Activated CD4-positive, alpha-beta T cell treated with anti-CD3 and anti-CD28 coated beads, Interleukin-2, Interleukin-4, amounts not matched to agents 100 ng/mL and 50 ng/mL, durations not matched to agents 16 hours and 8 hours (primary cell): Measurements from ENCODE around the gene DOCK1.
"Not testable (repeated sequence)": the region's sequence is repeated elsewhere in the genome, so short reads cannot be mapped to it uniquely, and the experiment has no call there.

Experiments
- DNase-seq: peaks from one replicate; pipeline ENCODE4 v3.0.0-alpha.2; 2020; ENCODE audit warnings: low spot score

DOCK1 gene

DNA sequence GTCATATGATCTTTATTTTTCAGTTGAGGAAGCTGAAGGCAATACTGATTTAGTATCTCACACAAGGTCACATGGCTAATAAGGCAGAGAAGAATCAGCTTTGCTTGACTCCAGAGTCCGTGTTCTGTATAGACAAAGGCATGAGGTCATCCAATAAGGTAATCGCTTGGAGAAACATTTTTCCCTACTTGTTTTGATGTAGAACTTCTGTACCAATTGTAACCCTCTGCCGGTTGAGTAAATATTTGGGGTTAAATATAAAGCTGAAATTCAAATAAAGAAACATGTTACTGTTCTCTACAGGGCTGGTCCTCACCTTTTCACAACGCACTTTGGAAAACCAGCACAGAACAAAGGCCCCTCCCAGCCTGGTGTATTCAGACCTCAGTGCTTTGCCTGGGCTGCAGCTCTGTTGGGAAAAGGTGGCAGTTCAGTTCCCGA lies 374.1 kb downstream of the DOCK1 start:
- no peak for DNase-seq

DNA sequence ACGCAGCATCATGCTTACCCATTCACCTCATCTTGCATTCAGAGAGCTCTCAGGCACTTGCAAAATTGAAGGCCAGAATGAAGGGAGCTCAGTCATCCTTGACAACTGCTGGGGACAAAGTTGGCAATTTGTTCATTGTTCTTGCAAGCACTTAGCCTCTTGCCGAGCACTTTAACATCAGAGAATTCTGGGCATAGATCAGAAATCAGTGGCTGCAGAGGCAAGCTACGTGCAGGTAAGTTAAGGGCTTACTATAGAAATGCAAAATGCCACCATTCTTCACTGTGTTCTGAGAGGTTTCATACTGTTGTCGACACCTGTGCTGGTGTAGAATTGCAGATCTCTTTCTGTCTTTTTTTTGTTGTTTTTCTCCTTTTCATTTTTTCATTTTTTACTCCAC lies 375.2 kb downstream of the DOCK1 start:
- DNase-seq, result no peak

DNA sequence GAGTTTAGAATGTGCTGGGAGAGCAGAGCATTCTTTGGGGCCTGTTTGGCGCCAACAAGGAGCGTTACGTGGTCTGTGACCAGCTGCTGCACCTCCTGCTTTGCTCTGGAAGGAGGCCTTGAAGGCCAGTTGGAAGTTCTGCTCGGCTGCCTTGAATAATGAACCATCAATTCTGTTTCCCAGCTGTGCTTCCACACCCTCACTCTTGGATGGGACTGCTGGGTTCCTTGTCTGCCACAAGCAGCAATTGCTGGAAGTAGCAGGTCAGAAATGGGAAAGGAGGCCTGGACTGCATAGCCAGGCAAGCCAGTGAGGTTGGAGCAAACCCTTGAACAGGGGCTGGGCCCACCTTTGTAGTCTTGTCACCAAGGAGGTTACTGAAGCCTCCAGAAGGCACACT lies 377.8 kb downstream of the DOCK1 start:
- no peak for DNase-seq

- DNase-seq, result no peak
Measured at GRCh38 chr10:127283576-127283975, 378.3 kb downstream of the DOCK1 start.

DNA sequence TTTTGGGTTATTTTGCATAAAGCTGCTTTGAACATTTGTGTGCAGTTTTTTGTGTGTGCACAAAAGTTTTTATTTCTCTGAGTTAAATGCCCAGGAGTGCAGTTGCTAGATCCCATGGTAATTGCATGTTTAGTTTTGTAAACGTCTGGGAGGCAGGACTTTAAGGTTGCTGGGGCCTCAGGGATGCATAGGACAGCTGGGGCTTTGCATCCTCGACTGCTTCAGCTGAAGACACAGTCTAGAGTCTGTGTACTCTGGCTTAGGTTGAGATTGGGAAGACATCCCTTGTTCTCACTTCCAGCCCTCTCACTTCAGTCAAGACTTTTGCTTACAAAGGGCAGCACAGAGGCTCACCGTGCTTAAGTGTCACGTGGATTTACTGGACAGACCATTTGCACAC lies 385.6 kb downstream of the DOCK1 start:
- no peak for DNase-seq

DNA sequence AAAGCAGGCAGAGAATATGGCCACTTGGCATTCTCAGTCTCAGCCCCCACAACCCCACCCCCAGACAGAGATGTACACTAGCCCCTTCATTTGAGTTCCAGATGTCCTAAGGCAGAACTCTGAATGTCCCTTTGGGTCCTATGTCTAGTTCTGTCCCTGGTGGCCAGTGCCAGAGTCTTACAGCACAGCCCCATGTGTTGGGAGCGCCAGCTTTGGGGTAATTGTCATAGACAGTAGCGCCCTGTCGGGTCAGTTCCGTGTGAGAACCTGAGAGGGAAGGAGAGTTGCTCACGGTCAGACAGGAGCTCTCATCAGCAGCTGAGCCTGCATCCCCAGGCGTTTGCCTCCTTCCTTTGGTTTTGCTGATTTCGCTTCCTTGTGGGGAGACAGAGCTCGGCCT lies 386.1 kb downstream of the DOCK1 start:
- no peak for DNase-seq

- no peak for DNase-seq
Measured at GRCh38 chr10:127292888-127293287, 387.7 kb downstream of the DOCK1 start.

DNA sequence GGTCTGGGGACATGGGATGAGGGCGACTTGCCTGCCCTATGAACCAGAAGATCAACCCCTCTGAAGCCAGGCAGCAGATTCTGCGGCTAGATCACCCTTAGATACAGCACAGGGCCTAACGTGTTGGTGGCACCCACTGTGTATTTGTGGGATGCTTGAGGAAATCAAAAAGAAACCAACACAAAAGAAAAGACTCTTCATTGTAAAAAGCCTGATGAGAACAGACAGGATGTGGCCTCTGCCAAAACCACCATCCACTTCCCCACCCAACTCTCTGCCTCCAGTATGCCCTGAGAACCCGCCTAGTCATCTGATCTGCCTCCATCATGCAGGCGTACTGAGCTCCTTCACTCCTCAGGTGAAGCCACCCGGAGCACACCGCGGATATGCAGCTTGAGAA lies 388.4 kb downstream of the DOCK1 start:
- peak; percentile 70 for DNase-seq

DNA sequence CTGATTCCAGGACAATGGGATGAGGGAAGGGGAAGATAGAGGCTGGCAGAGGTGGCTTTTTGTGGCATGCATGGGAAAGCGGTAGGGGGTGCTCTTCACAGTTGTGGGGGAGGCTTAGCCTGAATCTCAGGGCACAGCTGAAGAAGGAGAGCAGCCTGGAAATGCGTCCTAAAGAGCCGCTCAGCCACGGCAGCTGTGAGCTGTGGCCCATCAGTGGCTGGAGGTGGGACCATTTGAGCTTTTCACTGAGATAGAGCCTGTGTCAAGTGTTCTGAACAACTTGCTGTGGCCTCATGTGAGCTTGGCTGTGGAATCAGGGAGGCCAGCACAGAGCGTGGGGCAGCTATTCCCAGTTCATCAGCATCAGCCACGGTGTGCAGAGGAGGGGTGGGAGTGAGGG lies 391.5 kb downstream of the DOCK1 start:
- no peak for DNase-seq

DNA sequence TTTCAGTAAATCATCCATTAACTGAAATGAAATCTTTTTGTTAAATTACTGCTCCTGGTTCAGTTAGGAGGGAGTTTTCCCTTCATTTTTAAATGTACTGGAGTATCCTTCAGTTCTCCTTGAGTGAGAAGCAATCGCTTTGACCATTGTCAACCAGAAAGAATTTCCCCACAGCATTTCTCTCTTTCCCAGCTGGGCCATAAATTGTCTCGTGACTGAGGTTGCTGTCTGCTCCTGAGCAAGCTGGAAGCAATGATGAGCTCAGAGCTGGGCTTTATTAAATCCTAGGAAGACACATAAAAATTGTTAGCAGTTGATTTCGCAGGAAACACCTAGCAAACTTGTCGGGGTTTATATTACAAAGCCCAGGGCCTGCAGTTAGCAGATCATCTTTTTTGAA lies 393.2 kb downstream of the DOCK1 start:
- no peak for DNase-seq

DNA sequence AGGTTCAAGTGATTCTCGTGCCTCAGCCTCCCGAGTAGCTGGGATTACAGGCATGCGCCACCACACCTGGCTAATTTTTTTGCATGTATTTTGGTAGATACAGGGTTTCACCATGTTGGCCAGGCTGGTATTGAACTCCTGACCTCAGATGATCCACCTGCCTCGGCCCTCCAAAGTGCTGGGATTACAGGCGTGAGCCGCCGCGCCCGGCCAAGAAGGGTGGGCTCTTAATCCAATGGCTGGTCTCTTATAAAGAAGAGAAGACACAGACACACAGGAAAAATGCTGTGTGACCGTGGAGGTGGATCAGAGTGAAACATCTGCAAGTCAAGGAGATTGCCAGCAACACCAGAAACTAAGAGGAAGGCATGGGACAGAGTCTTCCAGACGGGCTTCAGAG lies 394.0 kb downstream of the DOCK1 start:
- not testable (repeated sequence) for DNase-seq

DNA sequence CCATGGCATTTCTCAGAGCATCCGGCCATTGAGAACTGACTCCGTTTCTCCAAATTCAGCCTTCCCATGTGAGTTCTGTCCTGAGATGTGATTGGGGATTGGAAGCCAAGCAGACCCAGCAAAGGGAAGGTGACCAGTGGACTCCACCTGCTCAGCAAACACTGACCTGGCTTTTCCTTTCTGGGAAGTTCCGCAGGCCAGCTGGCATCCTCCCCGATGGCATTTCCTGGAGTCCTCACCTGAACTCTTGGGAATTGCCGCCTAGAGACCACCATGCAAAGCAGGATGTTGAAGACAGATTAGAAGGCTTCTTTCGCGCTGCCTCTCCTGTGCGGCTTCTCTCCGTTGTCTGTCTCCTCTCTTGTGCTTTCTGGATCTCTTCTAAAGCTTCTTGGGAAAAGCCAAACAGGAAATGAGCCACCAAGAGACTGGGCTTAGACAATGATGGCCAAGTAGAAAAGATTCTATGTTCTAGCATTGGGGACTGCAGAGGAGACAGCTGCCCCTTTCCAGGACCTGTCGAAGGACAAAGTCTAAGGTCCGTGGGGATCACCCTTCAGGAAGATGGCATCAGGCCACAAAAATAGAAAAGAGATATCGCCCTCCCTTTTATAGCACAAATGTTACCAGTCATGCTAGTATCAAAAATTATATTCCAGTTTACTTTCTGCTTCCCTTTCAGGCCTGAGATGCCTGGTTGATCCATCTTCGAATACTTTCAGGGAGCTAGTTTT lies 394.9 kb downstream of the DOCK1 start:
- DNase-seq, result no peak

- no peak for DNase-seq
Measured at GRCh38 chr10:127300868-127301321, 395.7 kb downstream of the DOCK1 start.

DNA sequence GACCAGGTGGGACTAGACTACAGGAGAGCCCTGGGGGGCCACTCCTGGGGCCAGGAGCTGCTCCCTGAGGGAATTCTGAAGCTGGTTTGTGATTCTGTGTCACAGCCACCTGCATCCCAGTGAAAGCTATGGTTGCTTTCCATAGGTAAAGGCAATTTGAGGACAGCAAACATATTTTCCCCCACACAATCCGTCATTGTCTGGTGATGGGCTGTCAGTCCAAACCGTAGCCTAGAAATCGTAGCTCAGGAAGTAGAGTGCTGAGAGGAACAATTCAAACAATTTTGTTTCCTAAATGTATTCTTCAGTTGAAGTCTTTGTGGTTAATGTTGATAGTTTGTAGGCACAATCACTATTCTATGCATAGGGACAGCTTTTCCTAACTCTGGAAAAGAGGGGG lies 397.1 kb downstream of the DOCK1 start:
- DNase-seq, result no peak

- no peak for DNase-seq
Measured at GRCh38 chr10:127303105-127303504, 397.9 kb downstream of the DOCK1 start.

GRCh38 chr10:127303746-127304145 lies 398.5 kb downstream of the DOCK1 start:
- DNase-seq, result no peak

GRCh38 chr10:127306479-127306878 lies 401.3 kb downstream of the DOCK1 start:
- no peak for DNase-seq

DNA sequence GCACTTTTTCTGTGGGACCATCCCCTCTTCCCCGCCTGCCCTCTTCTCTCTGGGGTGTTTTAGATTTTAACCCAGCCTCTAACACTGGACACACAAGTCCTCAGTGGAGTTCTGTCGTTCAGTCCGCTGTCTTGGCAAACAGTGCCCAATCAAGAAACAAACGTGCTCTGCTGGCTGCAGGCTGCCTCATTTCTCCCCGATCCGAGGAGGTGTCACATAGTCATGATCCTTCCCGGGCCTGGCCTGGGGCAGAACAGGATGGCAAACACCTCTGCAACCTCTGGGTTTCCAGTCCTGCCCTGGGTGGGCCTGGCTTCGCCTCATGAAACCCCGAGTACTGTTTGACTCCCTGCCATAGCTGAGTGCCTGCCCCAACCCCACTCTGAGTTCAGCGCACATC lies 402.1 kb downstream of the DOCK1 start:
- no peak for DNase-seq

DNA sequence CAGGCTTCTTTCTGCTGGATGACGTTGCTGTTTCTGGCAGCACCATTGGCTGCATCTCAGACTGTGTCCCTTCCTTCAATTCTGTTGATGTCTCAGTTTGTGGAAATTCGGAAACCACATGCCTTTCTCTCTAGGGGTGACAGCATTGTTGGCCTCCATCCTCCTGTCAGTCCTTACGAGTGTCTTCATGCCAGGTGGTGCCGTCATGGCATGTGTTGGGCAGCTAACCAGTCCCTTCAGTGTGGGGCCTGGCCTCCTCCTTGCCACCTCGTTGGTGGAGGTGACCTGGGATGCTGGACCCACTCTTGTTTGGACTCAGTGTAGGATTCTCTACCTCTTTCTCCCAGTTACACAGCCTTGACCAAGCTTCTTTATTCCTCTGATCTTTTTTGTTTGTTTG lies 402.8 kb downstream of the DOCK1 start:
- DNase-seq, result no peak

DNA sequence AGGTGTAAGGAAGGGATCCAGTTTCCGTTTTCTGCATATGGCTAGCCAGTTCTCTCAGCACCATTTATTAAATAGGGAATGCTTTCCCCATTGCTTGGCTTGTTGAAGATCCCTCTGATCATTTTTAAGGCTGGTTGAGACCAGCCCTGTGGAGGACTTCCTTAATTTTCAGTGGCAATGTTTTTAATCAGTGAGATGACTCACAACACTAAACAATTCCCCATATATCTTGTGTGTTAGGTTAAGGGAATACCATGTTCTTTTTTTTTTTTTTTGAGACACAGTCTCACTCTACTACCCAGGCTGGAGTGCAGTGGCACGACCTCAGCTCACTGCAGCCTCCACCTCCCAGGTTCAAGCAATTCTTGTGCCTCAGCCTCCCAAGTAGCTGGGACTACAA lies 404.4 kb downstream of the DOCK1 start:
- DNase-seq, result not testable (repeated sequence)

- DNase-seq, result no peak
Measured at GRCh38 chr10:127310430-127310829, 405.2 kb downstream of the DOCK1 start.

DNA sequence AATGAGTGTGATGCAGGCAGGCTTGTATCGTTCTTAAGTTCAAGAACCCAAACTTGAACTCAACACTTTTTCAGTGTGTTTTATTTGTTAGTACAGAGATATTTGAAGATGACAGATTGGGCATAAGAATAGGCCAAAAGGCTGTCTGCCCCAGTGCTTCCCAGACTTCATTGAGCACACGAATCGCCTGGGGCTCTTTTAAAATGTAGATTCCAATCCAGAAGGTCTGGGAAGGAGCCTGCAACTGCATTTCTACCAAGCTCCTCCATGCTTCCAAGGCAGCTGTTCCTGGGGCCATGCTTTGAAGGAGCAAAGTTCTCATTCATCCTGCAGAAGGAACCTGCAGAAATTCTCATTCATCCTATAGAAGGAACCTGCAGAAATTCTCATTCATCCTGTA lies 405.7 kb downstream of the DOCK1 start:
- no peak for DNase-seq

- DNase-seq, result no peak
Measured at GRCh38 chr10:127313996-127314700, 408.9 kb downstream of the DOCK1 start.

DNA sequence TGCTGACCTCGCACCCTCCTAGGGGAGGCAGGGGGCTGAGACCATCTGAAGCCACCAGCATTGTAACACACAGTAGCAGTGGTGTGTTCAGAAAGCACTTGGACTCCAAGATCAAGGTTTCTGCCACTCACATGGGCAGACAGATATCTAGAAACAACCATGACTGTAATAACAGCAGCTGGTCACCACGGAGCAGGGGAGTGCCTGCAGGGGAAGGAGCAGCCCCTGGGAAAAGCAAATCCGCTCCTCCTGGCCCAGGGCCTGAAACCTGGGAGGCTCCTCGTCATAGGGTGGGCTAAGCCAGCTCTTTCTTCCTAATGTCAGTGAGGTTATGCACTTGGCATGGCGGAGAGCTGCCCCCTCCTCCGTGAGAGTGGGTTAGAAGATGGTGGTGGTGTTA lies 409.6 kb downstream of the DOCK1 start:
- no peak for DNase-seq
